Measurements from ENCODE around the gene GLP2R.

DNA sequence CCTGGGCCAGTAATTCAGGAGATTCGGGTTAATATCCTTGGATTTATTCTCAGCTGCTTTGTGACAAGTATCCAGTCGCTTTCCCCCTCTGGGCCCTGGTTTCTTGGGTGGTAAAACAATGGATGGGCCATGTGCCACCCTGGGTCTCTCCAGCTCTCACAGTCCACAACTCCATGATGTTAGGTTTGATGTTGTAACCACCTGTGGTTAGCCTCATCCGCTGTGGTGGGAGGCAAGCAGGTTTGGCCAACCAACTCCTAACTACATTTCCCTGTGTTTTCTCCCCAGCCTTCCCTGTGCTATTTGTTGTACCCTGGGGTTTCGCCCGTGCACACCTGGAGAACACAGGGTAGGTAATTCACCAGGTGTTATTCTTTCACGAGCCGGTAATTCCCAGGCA lies 35.1 kb downstream of the GLP2R start:
- TF ChIP-seq CTCF (IDR thresholded peaks at IDR 0.05) (no peak), EP300 (IDR thresholded peaks at IDR 0.05) (no peak)
